Measurements from ENCODE around the gene PLAAT3. TPM values are rescaled to one million over a fixed set of nuclear protein-coding genes. Genes with fewer than 3 reads are reported as not detected.
"Not testable (repeated sequence)": the region's sequence is repeated elsewhere in the genome, so short reads cannot be mapped to it uniquely, and the experiment has no call there.

The PLAAT3 gene
- total RNA-seq, 2 experiments from 2014 or later, result 13.8 to 14.7 TPM

GRCh38 chr11:63552921-63553320, 61.3 kb downstream of the PLAAT3 start:
- POLR2A ChIA-PET, result interaction anchor here (0.7 to 1.7 kb wide), 3 partner anchors 14 to 22 kb away, joined by 3 to 8 read pairs (median 8); no protein-coding TSS in a partner anchor
- CTCF ChIA-PET, result interaction anchor here (0.8 to 6.0 kb wide), 4 partner anchors 9 to 23 kb away, joined by 3 to 48 read pairs (median 20); partner anchors contain the start of genes PLAAT2 and PLAAT4

- ChIA-PET POLR2A (interaction anchor here (0.6 to 1.8 kb wide), 8 partner anchors 9 to 70 kb away, joined by 3 to 15 read pairs (median 4); partner anchors contain the start of genes PLAAT2 and PLAAT4), CTCF (interaction anchor here (0.8 to 6.0 kb wide), 4 partner anchors 8 to 22 kb away, joined by 4 to 48 read pairs (median 20); partner anchors contain the start of genes PLAAT2 and PLAAT4)
Observed at GRCh38 chr11:63551889-63552266, 62.4 kb downstream of the PLAAT3 start.

- ChIA-PET CTCF (interaction anchor here (1.7 to 6.0 kb wide), 3 partner anchors 14 to 22 kb away, joined by 4 to 48 read pairs (median 34); partner anchors contain the start of genes PLAAT2 and PLAAT4), POLR2A (interaction anchor here (0.6 to 1.8 kb wide), 8 partner anchors 8 to 69 kb away, joined by 3 to 15 read pairs (median 4); partner anchors contain the start of genes PLAAT2 and PLAAT4)
Observed at GRCh38 chr11:63551091-63551888, 62.9 kb downstream of the PLAAT3 start.

- POLR2A ChIA-PET, result interaction anchor here (1.1 kb wide), 1 partner anchor 14 kb away, joined by 4 read pairs; no protein-coding TSS in a partner anchor
- CTCF ChIA-PET, result interaction anchor here (6.0 kb wide), 1 partner anchor 15 kb away, joined by 48 read pairs; the partner anchor contains the start of gene PLAAT2
Observed at GRCh38 chr11:63550156-63550700, 64.0 kb downstream of the PLAAT3 start.

- CTCF ChIA-PET, result interaction anchor here (0.6 to 6.0 kb wide), 2 partner anchors 16 to 35 kb away, joined by 3 to 48 read pairs; partner anchors contain the start of gene PLAAT2
- POLR2A ChIA-PET, result no interaction called here
Observed at GRCh38 chr11:63549411-63549810, 64.8 kb downstream of the PLAAT3 start.

GRCh38 chr11:63548178-63548577, 66.1 kb downstream of the PLAAT3 start:
- ChIA-PET POLR2A (no interaction called here), CTCF (interaction anchor here (2.2 kb wide), 1 partner anchor 11 kb away, joined by 8 read pairs; no protein-coding TSS in a partner anchor)

- ChIA-PET POLR2A (no interaction called here), CTCF (interaction anchor here (2.2 kb wide), 1 partner anchor 10 kb away, joined by 8 read pairs; no protein-coding TSS in a partner anchor)
Observed at GRCh38 chr11:63547061-63547460, 67.2 kb downstream of the PLAAT3 start.

- POLR2A ChIA-PET, result interaction anchor here (1.1 kb wide), 1 partner anchor 8 kb away, joined by 3 read pairs; no protein-coding TSS in a partner anchor
- CTCF ChIA-PET, result interaction anchor here (0.9 kb wide), 1 partner anchor 9 kb away, joined by 5 read pairs; no protein-coding TSS in a partner anchor
Observed at GRCh38 chr11:63543711-63544110, 70.5 kb downstream of the PLAAT3 start.

- POLR2A ChIA-PET, result interaction anchor here (1.1 kb wide), 1 partner anchor 9 kb away, joined by 3 read pairs; no protein-coding TSS in a partner anchor
- CTCF ChIA-PET, result not testable (repeated sequence)
Observed at GRCh38 chr11:63542506-63542905, 71.7 kb downstream of the PLAAT3 start.

GRCh38 chr11:63537293-63538101, 76.7 kb downstream of the PLAAT3 start:
- CTCF ChIA-PET, result interaction anchor here (0.8 to 4.3 kb wide), 5 partner anchors 10 to 92 kb away, joined by 3 to 34 read pairs (median 5); partner anchors contain the start of gene PLAAT5

GRCh38 chr11:63536669-63537292, 77.5 kb downstream of the PLAAT3 start, which contains the start of gene PLAAT4:
Gene PLAAT4, plus strand, starts transcription at chr11:63536808. Its CDS starts 61 bp downstream, at chr11:63536869.
- CTCF ChIA-PET, result interaction anchor here (0.8 to 4.3 kb wide), 5 partner anchors 10 to 93 kb away, joined by 3 to 34 read pairs (median 5); partner anchors contain the start of gene PLAAT5
- POLR2A ChIA-PET, result interaction anchor here (0.8 to 2.0 kb wide), 6 partner anchors 15 to 31 kb away, joined by 4 to 15 read pairs (median 5); partner anchors contain the start of gene PLAAT2

More at GRCh38 chr11:63537293-63538101, 76.7 kb downstream of the PLAAT3 start:
- POLR2A ChIA-PET, result interaction anchor here (0.8 to 2.0 kb wide), 5 partner anchors 14 to 29 kb away, joined by 4 to 15 read pairs (median 6); partner anchors contain the start of gene PLAAT2

GRCh38 chr11:63535734-63536133, 78.5 kb downstream of the PLAAT3 start:
- POLR2A ChIA-PET, result interaction anchor here (0.6 to 2.0 kb wide), 5 partner anchors 16 to 31 kb away, joined by 4 to 15 read pairs (median 6); no protein-coding TSS in a partner anchor

GRCh38 chr11:63534895-63535461, 79.3 kb downstream of the PLAAT3 start:
- CTCF ChIA-PET, result interaction anchor here (0.6 to 4.3 kb wide), 3 partner anchors 11 to 98 kb away, joined by 3 to 34 read pairs (median 4); no protein-coding TSS in a partner anchor

More at GRCh38 chr11:63535734-63536133, 78.5 kb downstream of the PLAAT3 start:
- CTCF ChIA-PET, result interaction anchor here (0.8 to 4.3 kb wide), 2 partner anchors 17 to 36 kb away, joined by 3 to 34 read pairs; no protein-coding TSS in a partner anchor

GRCh38 chr11:63534076-63534475, 80.2 kb downstream of the PLAAT3 start:
- ChIA-PET CTCF (no interaction called here), POLR2A (interaction anchor here (1.3 kb wide), 1 partner anchor 18 kb away, joined by 3 read pairs; no protein-coding TSS in a partner anchor)

More at GRCh38 chr11:63534895-63535461, 79.3 kb downstream of the PLAAT3 start:
- POLR2A ChIA-PET, result interaction anchor here (0.6 to 1.2 kb wide), 4 partner anchors 17 to 32 kb away, joined by 4 to 7 read pairs (median 5); no protein-coding TSS in a partner anchor

GRCh38 chr11:63532799-63533475, 81.3 kb downstream of the PLAAT3 start:
- POLR2A ChIA-PET, result interaction anchor here (1.3 kb wide), 1 partner anchor 19 kb away, joined by 3 read pairs; no protein-coding TSS in a partner anchor
- CTCF ChIA-PET, result no interaction called here

GRCh38 chr11:63532117-63532516, 82.1 kb downstream of the PLAAT3 start:
- ChIA-PET POLR2A (no interaction called here), CTCF (interaction anchor here (0.9 kb wide), 1 partner anchor 63 kb away, joined by 3 read pairs; no protein-coding TSS in a partner anchor)
